Colon (tissue), 2 donors: ENCODE results near the gene MEN1.

Source experiments
- FAIRE-seq: peaks from 2 replicates; lab custom pipeline; 2012; peaks lifted over from hg19 to GRCh38; lab: Jason Lieb, UNC
- donor health status: control.
- donor health status: control.

MEN1 gene

GRCh38 chr11:64810271-64810890 lies at the start of gene MEN1:
TSS of gene MEN1 (minus strand) at chr11:64810551. CDS start at chr11:64810109, 442 bp downstream.
- FAIRE-seq, result no peak

DNA sequence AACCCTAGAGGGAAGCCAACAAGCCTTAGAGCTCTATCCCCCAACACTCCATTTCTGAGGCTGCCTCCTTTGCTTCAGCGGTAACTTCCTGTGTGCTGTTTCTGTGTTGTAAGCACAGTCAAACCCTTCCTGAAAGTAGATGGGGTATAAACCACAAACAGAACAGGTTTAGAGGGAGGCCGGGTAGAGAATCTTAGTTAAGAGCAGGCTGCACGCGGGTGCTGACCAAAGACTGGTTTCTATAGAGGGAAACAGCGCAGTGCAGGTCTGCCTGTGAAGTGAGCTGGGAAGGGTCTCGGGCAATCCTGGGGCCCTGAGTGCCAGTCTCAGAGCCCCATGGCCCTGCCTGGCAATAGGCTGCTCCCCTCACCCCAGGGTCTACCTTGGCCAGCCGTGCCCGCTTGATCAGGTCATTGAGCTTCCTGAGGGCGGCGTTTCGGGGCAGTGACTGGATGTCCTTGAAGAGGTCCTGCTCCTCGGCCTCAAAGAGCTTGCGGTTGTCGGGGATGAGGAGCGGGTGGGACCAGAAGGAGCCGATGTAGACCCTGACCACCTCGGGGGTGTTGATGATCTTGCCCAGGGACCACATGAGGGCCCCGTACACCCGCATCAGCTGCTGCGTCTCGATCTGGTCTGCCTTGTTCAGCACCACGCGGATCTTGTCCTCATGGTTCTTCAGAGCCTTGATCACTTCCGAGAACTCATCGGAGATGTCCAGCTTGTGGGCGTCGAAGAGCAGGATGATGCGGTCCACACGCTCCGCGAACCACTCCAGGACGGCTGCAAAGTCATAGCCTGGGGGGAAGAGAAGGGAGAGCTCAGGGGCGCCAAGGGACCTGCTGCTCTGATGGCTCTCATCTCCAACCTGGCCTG lies 49.4 kb upstream of the MEN1 start:
- FAIRE-seq, result no peak

DNA sequence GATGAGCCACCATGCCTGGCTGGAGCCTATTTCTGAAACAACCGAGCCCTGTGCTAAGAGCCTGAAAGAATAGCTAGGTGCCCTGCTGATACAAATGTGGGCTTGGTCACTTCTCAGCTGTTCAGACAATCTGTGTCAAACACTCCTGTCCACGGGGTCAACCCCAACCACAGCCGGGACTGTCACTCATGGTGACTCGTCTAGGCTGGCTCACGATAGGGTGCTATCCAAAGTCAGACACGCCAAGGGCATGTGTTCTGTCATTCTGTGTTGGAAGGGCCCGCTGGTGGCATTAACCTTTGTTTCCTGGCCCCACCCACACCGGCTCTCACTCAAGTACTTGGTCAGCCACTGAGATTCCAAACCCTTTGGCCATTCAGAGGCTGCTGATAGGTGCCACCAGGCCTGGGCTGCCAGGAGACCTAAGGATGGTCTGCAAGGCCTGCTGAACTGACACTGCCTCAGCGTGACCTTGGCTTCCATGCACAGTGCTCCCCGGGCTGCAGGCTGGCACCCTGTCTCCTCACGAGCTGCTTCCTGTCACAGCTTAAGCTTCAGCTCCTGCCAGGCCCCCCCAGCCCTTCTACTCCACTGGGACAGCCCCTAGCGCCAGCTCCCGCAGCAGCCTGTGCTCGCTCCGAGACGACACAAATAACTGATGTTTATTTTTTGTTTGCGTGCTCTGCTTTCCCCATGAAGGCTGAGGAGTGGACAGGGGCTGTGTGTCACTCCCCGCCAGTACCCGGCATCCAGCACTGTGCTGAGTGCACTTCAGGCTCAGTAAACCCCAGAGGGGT lies 48.3 kb upstream of the MEN1 start:
- FAIRE-seq, result no peak

- no peak for FAIRE-seq
Observed at GRCh38 chr11:64857485-64857884, 47.1 kb upstream of the MEN1 start.

GRCh38 chr11:64856382-64857227 lies 46.3 kb upstream of the MEN1 start:
- FAIRE-seq, result no peak

GRCh38 chr11:64855596-64856304 lies 45.4 kb upstream of the MEN1 start:
- no peak for FAIRE-seq

- no peak for FAIRE-seq
Observed at GRCh38 chr11:64854534-64855502, 44.5 kb upstream of the MEN1 start.

GRCh38 chr11:64854157-64854533 lies 43.8 kb upstream of the MEN1 start:
- FAIRE-seq, result no peak

DNA sequence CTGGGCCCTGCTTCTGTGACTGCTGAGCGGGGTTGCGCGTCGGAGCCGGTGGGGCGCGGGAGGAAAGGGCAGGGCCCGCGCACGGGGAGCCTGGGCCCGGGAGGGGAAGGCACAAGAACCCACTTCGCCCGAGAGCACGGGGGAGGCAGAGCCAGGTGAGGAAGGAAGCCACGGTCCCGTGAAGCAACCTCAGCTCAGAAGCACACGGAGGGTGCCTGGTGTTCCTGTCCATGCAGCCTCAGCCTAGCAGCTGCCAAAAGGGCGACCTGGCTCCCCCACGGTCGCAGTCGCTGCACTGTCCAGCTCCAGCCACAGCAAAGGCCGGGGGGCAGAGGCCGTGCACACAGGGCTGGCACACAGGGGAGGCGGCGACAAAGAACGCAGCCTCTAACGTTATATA lies 43.4 kb upstream of the MEN1 start:
- FAIRE-seq, result no peak

GRCh38 chr11:64852804-64853509 lies 42.6 kb upstream of the MEN1 start:
- FAIRE-seq, result no peak

- no peak for FAIRE-seq
Observed at GRCh38 chr11:64851831-64852351, 41.5 kb upstream of the MEN1 start.

DNA sequence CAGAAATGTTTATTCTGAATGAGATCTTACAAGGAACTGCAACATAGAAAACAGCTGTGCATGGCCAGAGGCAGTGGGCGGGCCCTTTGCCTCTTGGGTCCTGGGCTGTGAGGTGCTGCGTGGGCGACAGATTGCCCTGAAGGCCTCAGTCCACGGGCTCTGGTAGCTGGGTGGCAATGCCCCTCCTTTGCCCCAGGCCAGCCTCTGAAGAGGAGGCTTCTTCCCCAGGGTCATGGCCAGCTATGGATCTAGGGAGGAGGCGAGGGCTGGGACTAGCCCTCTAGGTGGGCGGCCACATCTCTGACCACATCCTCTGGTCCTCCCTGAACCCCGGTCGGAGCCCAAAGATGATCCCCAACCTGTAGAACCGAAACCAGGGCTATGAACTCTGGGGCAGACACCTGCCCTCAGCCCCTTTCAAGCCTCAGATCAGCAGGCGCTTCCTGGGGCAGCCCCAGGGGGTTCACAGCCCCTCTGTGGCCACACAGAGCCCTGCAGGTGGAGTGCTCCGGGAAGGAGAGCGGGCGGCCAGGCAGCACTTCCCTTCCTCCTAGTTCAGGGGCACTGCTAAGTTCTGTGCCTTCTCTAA lies 40.7 kb upstream of the MEN1 start:
- no peak for FAIRE-seq

GRCh38 chr11:64849598-64850356 lies 39.4 kb upstream of the MEN1 start:
- no peak for FAIRE-seq

GRCh38 chr11:64848826-64849597 lies 38.7 kb upstream of the MEN1 start:
- FAIRE-seq, result no peak

GRCh38 chr11:64848214-64848825 lies 38.0 kb upstream of the MEN1 start:
- FAIRE-seq, result no peak

DNA sequence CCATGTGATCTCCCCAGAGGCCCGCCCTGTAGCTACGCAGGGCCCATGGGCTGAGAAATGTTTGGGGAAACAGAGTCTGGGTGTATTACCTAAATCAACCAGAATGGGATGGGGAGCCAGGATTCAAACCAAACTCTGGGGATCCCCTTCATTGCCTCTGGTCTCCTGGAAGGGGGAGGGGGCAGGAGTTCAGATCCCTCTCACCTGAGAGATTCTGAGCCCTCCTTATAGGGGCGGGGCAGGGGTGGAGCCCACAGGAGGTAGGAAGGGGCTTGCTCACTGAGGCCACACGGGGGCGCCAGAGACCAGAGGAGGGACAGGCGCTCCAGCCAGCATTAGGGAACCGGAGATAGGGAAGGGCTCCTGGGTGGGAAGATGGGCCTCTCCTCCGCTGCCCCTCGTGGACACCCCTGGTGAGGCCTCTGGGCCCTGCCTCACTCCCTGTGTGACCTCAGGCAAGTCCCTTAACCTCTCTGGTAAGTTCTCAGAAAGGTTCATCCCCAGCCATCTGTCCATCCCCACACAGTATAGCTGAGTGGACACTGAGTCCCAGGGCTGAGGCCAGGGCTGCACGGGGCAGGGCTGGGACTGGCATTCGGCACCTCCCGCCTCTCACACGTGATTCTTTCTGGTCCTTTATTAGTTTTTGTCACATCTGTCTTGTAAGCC lies 36.8 kb upstream of the MEN1 start:
- FAIRE-seq, result no peak
